Esophagus squamous epithelium (tissue), 4 donors: Measurements from ENCODE around the gene GPR183.

ENCODE experiments used
- POLR2A ChIP-seq, 4 donors: fragments of 450-650 bp; IDR thresholded peaks; one replicate each; pipeline ENCODE4 v1.6.1; 2017; ENCODE audit warnings: antibody characterized with exemption in 4 of 4, mild to moderate bottlenecking in 4 of 4, moderate library complexity in 3 of 4
- TF ChIP-seq, protein P1 (sequence below), 6 experiments: fragments of 450-650 bp in 4 of 6; fragments of 200-600 bp in 2 of 6; sonication (generic) in 2 of 6; IDR thresholded peaks; one replicate each; pipeline ENCODE4 v1.5.1; 2016 to 2019; ENCODE audit warnings: antibody characterized with exemption in 6 of 6, mild to moderate bottlenecking in 4 of 6, moderate library complexity in 4 of 6

- TF ChIP-seq, protein P1, sequence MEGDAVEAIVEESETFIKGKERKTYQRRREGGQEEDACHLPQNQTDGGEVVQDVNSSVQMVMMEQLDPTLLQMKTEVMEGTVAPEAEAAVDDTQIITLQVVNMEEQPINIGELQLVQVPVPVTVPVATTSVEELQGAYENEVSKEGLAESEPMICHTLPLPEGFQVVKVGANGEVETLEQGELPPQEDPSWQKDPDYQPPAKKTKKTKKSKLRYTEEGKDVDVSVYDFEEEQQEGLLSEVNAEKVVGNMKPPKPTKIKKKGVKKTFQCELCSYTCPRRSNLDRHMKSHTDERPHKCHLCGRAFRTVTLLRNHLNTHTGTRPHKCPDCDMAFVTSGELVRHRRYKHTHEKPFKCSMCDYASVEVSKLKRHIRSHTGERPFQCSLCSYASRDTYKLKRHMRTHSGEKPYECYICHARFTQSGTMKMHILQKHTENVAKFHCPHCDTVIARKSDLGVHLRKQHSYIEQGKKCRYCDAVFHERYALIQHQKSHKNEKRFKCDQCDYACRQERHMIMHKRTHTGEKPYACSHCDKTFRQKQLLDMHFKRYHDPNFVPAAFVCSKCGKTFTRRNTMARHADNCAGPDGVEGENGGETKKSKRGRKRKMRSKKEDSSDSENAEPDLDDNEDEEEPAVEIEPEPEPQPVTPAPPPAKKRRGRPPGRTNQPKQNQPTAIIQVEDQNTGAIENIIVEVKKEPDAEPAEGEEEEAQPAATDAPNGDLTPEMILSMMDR (IDR thresholded peaks at IDR 0.05): no peak
- TF ChIP-seq POLR2A (IDR thresholded peaks at IDR 0.05): peak in 1 of 4 donors; percentile 58
These were observed 48.9 kb downstream of the GPR183 start, which contains the start of gene GPR18 for GRCh38 chr13:99258210-99258860.
